Measurements from ENCODE around the gene ZNF662.

DNA sequence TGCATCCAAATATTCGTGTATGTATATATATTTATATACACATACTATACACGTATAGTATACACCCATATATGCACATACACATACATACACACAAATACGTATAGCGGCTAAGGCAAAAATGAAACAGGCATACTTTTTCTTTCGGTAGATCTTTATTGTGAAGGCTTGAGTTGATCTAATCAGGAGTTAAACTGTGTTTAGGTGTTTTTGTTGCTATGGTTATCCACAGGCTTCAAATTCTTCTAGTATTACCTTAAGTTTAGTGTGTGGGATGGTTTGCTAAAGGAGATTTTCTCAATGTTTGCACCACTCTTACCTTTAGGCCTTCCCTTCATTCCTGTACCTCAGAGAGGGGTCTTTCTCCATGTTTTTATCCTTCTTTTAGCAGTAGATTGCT is 28.2 kb downstream of the ZNF662 start:
- TF ChIP-seq EZH2 (IDR thresholded peaks at IDR 0.05; ENCODE audit: insufficient read depth, poor library complexity, severe bottlenecking) (no peak), EZH2phosphoT487 (IDR thresholded peaks at IDR 0.05; ENCODE audit: insufficient read depth, low read depth) (no peak)
